HG02623 (cell line): Measurements from ENCODE around the gene PLEKHG3.

Source experiments
- ATAC-seq: cut with Tn5 transposase; IDR thresholded peaks from one replicate; pipeline ENCODE4 v1.9.1; 2021; ENCODE audit warnings: moderate library complexity; ENCODE audit not compliant: unreplicated experiment

PLEKHG3 gene

DNA sequence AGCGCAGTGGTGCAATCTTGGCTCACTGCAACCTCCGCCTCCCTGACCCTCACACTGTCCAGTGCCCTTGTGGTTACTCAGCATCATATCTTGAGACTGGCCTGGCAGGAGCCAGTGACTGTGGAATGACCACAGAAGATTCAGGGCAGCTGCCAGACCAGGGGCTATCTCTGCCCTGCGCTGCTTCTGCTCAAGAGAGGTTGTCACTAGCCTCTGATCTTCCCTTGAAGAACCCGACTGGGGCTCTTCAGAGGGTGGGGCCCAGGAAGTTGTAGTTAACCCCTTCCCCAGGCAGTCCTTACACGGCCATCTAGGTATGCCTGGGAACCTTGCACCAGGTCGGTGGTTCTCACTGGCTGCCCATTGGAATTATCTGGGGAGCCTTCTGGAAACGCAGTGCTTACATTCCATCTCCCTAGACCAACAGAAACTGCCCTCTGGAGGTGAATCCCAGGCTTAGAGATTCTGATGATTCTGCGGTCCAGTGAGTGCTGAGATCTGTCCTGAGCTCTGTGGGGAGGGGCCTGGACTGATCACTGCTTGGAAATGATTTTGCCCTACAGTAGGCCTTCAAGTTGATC, 41.4 kb downstream of the PLEKHG3 start:
- ATAC-seq: no peak

DNA sequence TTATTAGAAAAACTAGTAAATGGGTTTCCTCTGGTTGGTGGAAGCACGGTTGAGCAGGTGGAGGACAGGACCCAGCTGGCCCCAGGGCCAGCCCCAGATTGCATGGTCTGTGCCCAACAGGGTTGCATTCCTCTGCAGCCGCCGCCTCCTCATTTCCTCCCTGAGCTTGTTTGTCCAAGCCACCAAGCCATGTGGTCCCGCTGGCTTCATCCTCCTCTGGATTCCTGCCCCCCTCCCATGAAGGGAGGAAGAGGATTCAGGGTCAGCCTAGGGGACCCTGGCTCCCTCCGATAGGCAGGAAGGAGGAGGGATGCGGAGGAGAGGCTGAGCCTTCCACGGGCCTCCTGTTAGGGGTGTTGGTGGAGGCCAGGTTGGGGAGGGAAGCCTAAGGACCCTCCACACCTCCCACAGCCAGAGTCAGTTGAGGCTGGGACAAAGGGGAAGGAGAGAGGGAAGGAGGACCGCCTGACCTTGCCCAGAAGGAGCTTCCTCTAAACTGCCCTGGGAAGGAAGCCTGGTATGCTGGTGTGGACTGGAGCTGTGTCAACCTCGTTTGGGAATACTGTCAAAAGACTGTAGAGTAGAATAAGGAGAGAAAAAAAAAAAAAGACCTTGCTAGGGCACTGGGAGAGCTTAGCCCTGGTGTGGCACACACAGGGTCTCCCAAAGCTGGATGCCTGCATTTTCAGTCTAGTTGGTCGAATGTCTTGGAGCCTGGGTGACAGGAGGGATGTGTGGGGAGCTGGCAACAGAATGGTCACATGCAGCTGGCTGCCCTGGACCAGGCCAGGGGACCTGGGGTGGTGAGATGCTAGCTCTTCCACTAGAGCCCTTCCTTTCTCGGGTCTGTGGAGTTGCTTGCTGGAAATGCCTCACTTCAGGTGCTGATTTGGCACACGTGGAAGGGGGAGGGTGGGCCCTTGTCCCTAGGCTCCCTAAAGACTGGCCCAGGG, 42.4 kb downstream of the PLEKHG3 start:
- ATAC-seq: no peak

DNA sequence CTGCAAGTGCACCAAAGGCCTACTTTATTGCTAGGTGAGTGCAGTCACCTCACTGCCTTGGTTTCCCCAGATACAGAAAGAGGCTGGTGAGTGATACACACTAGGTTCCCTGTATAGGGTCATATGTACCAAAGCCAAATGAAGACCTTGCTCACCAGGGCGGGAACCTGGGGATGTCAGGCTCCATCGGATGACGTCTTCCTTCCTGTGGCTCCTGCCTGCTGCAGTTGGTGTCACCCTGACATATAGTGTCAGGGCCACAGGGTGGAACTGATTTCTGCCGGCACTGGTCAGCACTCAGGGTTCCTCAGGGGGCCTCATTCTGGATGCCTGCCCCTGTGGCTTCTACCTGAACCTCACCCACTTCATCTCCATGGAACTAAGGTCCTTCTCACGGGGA, 43.1 kb downstream of the PLEKHG3 start:
- no peak for ATAC-seq

DNA sequence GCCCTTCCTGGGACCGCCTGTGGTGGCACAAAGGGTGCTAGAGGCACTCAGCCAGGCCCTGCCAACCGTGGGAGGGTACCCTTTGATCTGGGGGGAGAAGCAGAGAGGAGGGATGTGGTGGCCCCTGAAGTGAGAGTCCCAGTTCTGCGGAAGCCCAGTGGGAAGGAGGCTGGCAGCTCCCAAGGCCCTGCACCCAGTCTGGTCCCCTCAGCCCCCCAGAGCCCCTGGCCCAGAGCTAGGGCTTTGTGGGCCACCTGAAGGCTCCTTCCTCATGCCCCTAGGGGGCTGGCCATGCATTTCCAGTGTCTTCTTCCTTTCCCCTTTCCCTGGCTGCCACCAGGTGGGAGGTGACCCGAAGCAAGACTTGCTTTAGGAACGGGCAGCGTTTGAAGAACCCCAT, 44.3 kb downstream of the PLEKHG3 start:
- ATAC-seq: no peak

DNA sequence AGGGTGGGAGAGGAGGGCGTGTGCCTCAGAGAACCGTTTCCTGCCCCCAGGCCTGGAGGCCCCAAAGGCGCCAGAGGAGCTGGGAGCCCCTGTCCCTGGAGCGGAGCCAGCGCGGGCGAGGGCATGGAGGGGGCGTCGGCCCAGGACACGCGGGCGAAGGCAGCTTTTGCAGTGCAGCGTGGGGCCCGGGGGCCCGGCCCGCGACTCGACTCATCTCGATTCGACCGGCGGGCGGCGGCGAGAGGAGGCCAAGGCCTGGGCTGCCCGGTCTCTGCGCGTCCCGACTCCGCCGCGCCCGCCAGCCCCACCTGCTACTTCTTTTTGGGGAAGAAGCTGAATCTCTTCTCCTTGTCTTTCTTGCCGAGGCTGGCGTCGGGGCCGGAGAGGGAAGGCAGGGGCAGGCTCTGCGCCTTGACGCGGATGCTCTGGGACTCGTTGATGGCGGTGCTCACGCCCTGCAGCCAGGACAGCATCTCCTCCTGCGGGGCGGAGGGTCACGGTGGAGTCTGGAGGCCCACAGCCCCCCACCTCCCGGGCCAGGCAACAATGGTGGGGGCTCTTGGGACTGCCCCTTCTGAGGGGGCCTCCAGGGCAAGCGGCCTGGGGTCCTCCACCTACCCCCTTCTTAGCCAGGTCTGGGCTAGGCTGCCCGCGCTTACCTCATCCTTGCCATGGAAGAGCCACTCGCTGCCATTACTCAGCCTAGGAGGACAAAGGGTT, 44.9 kb downstream of the PLEKHG3 start:
- no peak for ATAC-seq

DNA sequence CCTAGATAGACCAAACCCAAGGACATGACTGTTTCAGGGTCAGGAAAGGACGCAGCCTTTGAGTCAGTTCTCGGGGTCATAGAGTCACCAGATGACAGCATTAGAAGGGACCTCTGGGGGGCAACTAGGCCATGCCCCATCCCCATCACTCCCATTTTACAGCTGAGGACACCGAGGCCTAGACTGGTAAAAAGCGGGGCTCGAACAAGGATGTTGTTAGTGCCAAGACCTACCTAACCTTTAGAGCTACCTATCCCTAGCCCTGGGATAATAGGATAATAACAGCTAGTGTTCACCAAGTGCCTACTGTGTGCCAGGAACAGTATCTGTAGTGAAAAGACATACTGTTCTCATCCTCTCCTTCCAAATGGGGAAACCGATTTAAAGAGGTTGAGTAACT, 48.7 kb downstream of the PLEKHG3 start:
- no peak for ATAC-seq

DNA sequence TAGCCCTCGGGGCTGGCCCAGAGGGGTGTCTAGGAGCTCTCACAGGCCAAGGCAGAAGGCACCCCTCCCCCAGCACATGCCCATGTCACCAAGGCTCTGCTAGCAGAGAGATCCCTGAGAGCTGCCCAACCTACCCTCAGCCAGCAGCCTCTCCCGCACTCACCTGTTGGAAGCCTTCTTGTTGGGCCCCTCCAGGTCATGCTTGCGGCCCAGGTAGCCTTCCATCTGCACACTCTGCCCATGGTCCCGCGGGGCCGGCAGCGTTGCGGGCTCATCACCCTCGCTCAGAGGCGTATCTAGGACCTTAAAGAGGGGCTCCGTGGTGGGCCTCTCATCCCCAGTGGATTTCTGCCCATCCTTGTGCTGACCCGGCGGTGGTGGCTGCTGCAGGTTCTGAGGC, 49.1 kb downstream of the PLEKHG3 start:
- ATAC-seq: no peak

DNA sequence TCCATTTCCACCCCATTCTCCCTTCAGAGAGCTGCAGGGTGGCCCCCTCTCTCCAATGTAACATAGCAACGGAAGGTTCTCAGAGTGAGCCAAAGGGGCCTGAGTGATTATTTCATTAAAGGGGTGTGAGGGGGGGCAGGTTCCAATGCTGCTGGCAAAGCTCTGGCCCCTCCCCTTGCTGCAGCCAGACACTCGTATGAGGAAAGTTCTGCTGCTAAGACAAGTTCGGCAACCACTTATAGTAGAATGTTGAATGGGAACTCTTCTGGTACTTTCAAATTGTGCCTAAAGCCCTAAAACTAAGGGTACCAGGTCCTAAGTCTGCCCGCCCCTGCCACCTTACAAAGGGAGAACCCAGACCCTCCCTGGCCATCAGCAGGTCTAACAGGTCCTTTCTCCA, 49.8 kb downstream of the PLEKHG3 start:
- no peak for ATAC-seq

DNA sequence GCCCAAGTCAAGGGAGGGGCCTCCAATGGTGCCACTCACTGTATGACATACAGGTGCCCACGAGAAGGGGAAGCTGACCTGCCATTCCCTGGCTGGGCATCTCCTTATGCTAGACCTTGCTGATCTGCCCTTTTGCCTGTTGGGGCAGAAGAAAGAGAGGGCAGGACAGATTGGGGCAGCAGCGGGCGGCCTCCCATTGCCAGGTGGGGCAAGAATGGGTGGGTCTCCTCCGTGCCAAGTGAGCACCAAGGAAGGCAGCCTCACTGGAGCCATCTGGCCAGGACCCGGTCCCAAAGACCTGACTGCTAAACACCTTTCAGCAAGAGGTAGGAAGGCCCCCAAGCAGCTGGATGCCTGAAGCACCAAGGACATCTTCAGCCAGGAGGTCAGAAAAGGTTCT, 50.5 kb downstream of the PLEKHG3 start:
- no peak for ATAC-seq

DNA sequence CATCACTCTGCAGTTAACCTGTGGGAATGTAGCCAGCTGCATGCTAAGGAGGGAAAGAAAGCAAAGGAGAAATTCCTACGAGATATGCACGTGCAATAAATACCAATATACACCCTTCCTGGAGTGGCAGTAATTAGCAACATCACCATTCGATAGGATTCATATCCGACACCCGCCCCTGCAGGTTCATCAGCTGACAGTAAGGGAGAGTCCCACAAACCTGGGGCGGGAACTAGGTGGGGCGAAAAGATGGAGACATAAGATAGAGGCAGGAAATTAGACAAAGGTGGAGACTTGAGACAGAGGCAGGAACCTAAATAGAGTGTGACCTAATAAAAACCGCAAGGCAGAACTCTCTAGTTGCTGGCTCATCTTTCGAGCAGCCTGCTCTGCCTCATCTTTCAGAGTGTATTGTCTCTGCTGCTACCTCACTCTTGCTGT, 51.6 kb downstream of the PLEKHG3 start:
- no peak for ATAC-seq

DNA sequence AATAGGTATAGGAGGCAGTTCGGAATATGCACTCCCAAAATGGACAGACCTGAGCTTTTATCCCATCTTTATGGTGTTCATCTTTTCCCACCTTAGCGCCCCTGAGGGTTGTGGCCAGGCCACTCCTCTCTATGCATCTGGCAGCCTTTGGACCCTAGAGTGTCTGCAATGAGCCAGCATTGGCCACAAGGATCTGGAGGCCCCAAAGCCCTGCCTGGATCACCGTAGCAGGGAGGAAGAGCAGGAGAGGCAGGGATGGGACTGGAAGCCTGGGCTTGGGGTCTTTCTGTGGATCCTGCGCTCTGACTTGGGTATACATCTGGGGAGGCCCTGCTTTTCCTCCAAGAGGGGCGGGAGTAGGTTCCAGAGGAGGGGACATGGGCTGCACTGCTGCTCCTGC, 52.5 kb downstream of the PLEKHG3 start:
- ATAC-seq: no peak

DNA sequence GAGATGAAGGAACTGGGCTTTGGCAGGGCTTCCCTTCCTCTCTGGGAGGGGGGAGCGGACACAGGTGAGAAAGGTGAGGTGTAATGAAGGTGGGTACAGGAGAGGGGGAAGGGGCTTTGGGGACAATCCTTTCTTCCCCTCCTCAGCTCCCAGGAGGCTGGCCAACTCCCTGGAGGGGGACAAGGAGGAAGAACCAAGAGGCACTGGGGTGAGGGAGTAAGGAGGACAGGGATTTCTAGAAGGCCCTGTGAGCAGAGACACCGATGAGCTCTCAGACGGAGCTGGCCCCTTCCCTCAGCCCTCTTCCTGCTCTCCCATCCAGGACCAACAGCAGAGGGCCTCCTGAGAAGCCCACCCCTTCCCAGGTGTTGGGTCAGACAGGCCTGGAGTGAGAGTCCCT, 53.4 kb downstream of the PLEKHG3 start:
- no peak for ATAC-seq

DNA sequence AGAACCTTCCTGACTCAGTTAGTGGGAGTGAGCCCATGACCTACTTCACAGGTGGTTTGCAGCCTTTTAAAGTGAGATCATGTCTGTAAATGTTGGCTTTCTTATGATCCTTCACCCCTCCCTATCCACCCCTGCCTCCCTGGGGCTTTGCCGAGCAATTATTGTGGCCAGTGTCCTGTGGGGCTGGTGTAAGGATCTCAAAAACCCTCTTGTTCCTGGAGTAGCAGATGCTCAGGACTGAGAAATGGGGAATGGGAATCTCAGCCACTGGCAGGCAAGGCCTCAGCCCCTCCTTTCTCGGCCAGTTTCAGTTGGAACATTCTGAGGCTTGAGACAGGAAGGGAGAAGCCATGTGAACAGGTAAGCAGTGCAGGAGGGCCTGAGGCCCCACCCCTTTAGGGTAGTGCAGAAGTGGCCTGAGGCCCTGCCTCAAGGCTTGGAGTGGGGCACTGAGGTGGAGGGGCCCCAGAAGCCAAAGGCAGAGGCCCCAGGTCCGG, 53.8 kb downstream of the PLEKHG3 start:
- ATAC-seq: no peak

DNA sequence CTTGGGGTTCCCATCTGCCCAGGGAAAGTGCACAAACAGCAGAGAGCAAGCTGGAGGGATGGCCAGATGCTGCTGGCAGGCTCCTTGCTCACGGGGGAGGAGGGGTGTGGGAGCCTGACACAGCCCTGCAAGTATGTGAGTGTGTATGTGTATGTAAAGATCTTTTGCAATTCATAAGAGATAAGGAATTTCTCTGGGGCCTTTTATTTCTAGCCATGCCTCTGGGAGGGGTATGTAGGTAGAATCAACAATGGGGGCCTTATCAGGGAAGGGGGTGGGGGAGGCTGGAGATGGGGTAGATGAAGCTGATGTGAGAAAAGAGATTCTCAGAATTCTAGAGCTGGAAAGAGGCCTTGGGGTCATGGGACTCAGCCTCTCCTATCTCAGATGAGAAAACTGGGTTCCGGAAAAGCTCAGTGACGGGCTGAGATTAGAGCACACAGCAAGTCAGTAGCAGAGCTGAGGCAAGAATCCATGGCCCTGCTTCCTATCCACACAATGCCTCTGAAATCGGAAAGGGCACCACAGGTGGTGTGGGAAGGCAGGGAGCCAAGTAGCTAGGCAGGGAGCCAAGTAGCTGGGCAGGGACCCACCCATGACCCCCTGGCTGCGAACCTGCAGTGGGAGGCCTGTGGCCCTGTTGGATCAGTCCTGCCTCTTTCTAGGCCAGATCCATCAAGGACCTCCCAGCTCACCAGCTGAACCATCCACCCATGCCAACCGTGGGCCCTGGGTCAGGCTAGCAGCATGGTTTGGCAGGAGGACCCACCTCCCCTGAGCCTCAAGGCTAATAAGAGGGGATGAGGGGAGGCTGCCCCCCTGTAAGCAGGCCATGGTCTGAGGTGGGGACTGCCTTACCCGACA, 54.7 kb downstream of the PLEKHG3 start:
- ATAC-seq: no peak

DNA sequence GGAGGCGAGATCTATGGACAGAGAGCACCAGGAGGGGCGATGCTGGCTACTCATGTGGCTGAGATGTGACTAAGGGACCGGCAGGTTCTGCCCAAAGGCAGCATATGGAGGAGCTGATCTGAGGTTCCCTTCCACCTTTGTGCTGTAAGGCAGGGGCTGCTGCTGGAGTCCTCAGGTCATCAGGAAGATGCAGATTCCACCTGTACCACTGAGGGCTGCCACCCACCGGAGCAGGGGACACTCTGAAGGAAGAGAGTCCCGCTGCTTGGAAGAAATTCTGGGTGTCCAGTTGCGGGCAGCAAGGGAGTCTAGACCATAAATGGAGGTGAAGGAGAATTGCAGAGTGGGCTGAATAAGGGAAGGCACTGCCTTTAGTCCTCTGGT, 55.3 kb downstream of the PLEKHG3 start:
- ATAC-seq: no peak

DNA sequence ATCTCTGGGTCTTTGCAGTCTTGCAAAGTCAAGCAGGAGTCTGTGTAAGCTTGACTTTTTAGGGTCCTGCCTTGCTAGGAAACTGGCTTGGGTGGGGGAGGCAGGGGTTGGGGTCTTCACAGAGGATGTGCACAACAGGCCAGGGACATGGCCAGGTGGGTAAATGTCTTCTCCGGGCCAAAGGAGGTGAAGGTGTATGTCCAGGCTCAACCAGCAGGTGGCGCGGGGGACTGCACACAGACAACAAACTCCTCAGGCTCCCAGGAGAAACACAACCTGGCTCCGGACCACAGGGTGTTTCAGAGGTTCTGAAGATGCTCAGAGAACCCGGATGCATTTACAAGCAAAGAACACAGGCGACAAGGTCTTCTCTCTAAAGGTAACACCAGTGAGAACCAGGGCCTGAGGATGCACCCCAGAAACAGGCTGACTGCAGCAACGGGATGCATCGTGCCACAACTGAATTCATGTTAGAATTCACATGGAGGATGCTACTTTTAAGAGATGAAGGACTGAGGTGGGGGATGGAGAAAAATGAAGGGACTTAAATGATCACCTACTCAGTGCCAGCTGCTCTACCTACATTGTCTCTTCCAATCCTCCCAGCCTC, 56.0 kb downstream of the PLEKHG3 start:
- ATAC-seq: no peak

DNA sequence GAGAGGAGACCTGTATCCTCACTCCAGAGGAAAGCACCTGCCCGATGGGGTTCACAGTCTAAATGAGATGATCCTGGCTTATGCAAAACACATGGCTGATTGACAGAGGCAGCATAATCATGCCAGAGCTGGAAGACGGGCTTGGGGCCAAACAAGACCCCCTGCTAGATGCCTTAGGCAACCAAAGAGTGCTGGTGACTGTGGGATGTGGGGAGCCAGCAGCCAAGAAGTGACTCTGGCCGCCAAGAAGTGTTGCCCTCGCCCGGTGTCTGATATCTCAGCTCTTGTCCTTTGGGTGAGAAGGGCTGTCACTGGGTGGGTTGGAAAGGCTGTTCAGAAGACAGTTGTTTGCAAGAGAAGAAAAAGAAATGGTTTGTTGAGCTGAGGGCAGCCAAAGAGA, 56.7 kb downstream of the PLEKHG3 start:
- ATAC-seq: no peak

DNA sequence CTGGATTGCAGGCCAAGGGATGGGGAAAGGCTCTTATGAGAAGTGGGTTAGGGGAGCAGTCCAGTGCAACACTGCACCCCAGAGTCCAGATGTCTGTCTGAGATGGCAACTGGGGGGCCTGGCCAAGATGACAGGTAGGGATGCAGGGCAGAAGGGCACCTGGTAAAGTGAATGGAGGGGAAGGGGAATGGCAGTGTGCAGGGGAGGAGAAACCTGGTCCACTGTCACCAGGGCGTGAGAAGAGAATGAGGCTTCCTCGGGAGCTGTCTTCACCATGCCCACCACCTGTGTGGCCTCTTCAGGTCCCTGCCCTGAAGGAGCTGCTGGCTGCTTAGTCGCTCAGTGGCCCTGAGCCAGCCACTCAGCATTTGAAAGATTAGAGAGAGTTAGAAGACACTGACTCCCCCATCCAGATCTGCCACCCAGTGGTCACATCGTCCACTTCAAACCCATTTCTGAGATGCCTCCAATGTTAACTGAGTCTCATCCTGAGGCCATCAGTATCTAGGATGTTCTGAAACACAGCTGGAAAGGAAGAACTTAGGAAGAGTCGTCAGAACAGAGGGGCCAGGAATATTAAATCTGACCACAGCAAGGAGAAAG, 57.3 kb downstream of the PLEKHG3 start:
- ATAC-seq: no peak

DNA sequence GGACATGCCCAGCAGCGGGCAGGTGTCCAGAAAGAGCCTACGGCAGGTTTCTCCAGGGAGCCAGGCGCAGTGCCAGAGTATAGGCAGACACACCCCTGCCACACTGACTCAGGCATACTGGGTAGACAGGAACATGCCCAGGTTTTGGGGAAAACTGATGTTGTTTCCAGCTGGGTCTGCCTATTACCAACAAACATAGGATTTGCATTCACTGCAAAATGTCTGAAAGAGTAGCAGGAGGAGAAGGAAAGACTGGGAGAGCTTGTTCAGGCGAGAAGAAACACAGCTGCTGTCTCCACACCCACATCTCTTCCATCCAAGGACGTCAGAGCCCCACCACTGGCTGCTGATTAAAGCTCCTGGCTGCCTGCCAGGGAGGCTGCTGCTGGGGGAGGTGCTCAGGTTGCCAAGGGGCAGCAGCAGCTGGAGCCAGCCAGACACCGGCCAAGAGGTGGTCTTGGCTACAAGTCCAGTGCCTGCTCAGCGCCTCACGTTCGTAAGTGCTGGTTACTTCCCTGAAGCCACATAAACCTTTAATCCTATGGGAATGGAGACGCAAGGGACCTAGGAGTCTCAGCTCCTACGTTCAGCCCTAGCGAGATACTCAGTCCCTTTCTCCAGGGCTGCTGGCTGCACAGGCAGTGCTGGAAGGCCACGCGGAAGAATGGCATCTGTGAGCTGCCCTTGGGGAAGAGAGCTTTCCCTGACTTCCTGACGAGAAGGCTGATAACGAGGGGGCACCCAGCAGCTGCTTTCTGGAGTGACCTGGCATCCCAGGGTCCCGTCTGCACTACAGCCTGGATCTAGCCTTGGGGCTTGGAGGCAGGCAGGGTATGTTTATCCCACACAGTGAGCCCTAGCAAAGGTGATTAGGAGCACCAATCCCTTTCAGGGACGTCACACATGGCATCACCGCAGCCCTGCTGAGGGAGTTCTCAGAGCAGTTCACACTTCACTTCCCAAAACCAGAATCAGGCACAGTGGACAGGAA, 58.1 kb downstream of the PLEKHG3 start:
- ATAC-seq: no peak
